K562 (cell line): ENCODE measurements around the gene CD248. TPM values are rescaled to one million over a fixed set of nuclear protein-coding genes. Genes with fewer than 3 reads are reported as not detected.

Source experiments
- ARID3A ChIP-seq: IDR thresholded peaks from 2 replicates; pipeline ENCODE4 v1.6.1; 2012; ENCODE audit warnings: low read depth, low read length, improper control_type of control experiment, borderline replicate concordance
- CCNT2 ChIP-seq: IDR thresholded peaks from 2 replicates; pipeline ENCODE4 v1.6.1; 2011; ENCODE audit warnings: borderline replicate concordance, low read depth, mild to moderate bottlenecking, moderate library complexity, mixed read lengths, low read length; ENCODE audit not compliant: insufficient read length; ENCODE audit errors: extremely low read depth
- CXXC5 ChIP-seq: fragments of 250-450 bp; sonication (Bioruptor Pico); IDR thresholded peaks from 2 replicates; pipeline ENCODE4 v1.8.0; 2022; ENCODE audit warnings: inconsistent platforms, mild to moderate bottlenecking, moderate library complexity
- E2F6 ChIP-seq, 2 experiments: IDR thresholded peaks; 2 replicates each; pipeline ENCODE4 v1.6.1; 2011; ENCODE audit warnings: borderline replicate concordance in 1 of 2, control low read depth in 1 of 2, low read depth in 1 of 2, low read length in 1 of 2, mild to moderate bottlenecking in 1 of 2, mixed read lengths in 1 of 2, moderate library complexity in 1 of 2; ENCODE audit not compliant: insufficient read depth in 1 of 2, insufficient read length in 1 of 2, poor library complexity in 1 of 2, severe bottlenecking in 1 of 2; ENCODE audit errors: extremely low read depth in 1 of 2
- ILF3 ChIP-seq: fragments of 450-650 bp; IDR thresholded peaks from 2 replicates; pipeline ENCODE4 v1.6.1; 2018; ENCODE audit warnings: antibody characterized with exemption, mild to moderate bottlenecking, moderate library complexity, borderline replicate concordance
- IRF2 ChIP-seq: sonication (generic); formaldehyde crosslinking; IDR thresholded peaks from 2 replicates; pipeline ENCODE4 v1.8.1; 2022; ENCODE audit warnings: mild to moderate bottlenecking, missing genetic modification reagents
- NR0B1 ChIP-seq: fragments of 450-650 bp; IDR thresholded peaks from one replicate; pipeline ENCODE4 v1.6.1; 2018; ENCODE audit warnings: mild to moderate bottlenecking, moderate library complexity; ENCODE audit not compliant: partially characterized antibody
- NUFIP1 ChIP-seq: fragments of 450-650 bp; IDR thresholded peaks from 2 replicates; pipeline ENCODE4 v1.6.1; 2018; ENCODE audit not compliant: partially characterized antibody
- POLR2G ChIP-seq: fragments of 200-400 bp; formaldehyde crosslinking; IDR thresholded peaks from 2 replicates; pipeline ENCODE4 v1.6.1; 2017; ENCODE audit warnings: low read depth, mild to moderate bottlenecking, antibody characterized with exemption, low read length, moderate library complexity
- ZNF143 ChIP-seq: sonication (generic); formaldehyde crosslinking; IDR thresholded peaks from 2 replicates; pipeline ENCODE4 v1.9.0; 2022; ENCODE audit warnings: mild to moderate bottlenecking, missing genetic modification reagents
- ZNF407 ChIP-seq: fragments of 450-650 bp; IDR thresholded peaks from 2 replicates; pipeline ENCODE4 v1.6.1; 2016; ENCODE audit warnings: low read depth
- ZNF586 ChIP-seq: fragments of 450-650 bp; formaldehyde crosslinking; conservative IDR thresholded peaks from 2 replicates; pipeline ENCODE4 v1.4.0; 2020; ENCODE audit warnings: mild to moderate bottlenecking, moderate library complexity
- ZNF764 ChIP-seq: fragments of 250-450 bp; sonication (Bioruptor Pico); IDR thresholded peaks from 2 replicates; pipeline ENCODE4 v1.4.0; 2020; ENCODE audit warnings: low read depth, mild to moderate bottlenecking, moderate library complexity
- polyA plus RNA-seq, 8 experiments: library from polyadenylated mRNA; depleted of rRNA in 4 of 8; stranded (reverse) in 5 of 8; unstranded in 3 of 8; fragments of >200 nt; fragmentation: Nextera tagmentation in 2 of 8; fragmentation: Illumina TruSeq in 1 of 8; extraction: Ambion mirVana in 2 of 8; extraction: Trizol in 1 of 8; gene quantifications; 2 replicates each; pipeline versions ENCODE4 v1.2.1 to v1.2.3, GENCODE V29; 2011 to 2014; ENCODE audit warnings: inconsistent platforms in 1 of 8, missing spikeins in 1 of 8
- total RNA-seq, 7 experiments: library from RNA; depleted of rRNA in 6 of 7; stranded (reverse); fragments of >200 nt in 6 of 7; fragmentation: Illumina TruSeq in 2 of 7; extraction: Trizol in 2 of 7; gene quantifications; 2 replicates each; pipeline versions ENCODE4 v1.2.1 to v1.2.3, GENCODE V29; 2011 to 2021; ENCODE audit warnings: low replicate concordance in 1 of 7

The CD248 gene
- total and polyA plus RNA-seq, 9 of the 15 experiments (the other 6 are each of a cell fraction or from before 2014, with no cell fraction given): 0.09 TPM; not detected in 8

GRCh38 chr11:66277471-66278362 is 39.1 kb downstream of the CD248 start, which contains the start of gene CNIH2 (continued):
- peak; percentile 59 for TF ChIP-seq CCNT2
- no peak for TF ChIP-seq ILF3
- no peak for TF ChIP-seq IRF2 (CRISPR knock-in tag)
- TF ChIP-seq ZNF586 (CRISPR knock-in tag): no peak
- no peak for TF ChIP-seq ZNF407
- TF ChIP-seq E2F6 (IDR thresholded peaks at IDR 0.05; ENCODE audit: borderline replicate concordance in 1 of 2, extremely low read depth in 1 of 2, insufficient read depth in 1 of 2, insufficient read length in 1 of 2, low read depth in 1 of 2, low read length in 1 of 2, poor library complexity in 1 of 2, severe bottlenecking in 1 of 2): peak in 1 of 2 experiments; percentile 65
- peak; percentile 82 for TF ChIP-seq POLR2G
- TF ChIP-seq NR0B1: no peak
- no peak for TF ChIP-seq ZNF143 (CRISPR knock-in tag)
- no peak for TF ChIP-seq NUFIP1
- TF ChIP-seq CXXC5 (CRISPR knock-in tag): peak; percentile 60
- no peak for TF ChIP-seq ARID3A
- no peak for TF ChIP-seq ZNF764
